Measurements from ENCODE around the gene PRSS36. TPM values are rescaled to one million over a fixed set of nuclear protein-coding genes. Genes with fewer than 3 reads are reported as not detected.

PRSS36 gene
- total RNA-seq, 1 experiment from 2014 or later = 0.23 TPM

DNA sequence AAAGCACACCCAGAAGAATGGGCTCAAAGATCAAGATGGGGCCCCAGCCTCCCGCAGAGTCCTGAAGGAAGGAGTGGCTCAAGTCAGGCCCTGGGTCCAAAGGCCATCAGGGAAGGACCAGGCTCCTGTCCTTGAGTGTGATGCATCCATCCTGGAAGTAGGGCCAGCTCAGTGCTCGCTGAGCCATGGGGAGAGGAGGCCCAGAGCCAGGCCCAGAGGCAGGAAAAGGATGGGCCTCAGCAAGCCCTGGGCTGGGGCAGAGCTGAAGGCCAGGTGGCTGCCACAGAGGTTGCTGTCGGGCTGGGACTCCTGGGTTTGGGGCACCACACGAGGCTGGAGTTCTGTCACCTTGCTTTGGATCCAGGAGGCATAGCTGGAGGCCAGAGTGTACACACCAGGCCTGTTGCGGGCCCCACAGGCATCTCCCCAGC is 18.0 kb downstream of the PRSS36 start:
- no peak for DNase-seq (ENCODE audit: low read depth, low spot score)
- H3K27ac ChIP-seq (ENCODE audit: low read length) = no peak overlapping the region

DNA sequence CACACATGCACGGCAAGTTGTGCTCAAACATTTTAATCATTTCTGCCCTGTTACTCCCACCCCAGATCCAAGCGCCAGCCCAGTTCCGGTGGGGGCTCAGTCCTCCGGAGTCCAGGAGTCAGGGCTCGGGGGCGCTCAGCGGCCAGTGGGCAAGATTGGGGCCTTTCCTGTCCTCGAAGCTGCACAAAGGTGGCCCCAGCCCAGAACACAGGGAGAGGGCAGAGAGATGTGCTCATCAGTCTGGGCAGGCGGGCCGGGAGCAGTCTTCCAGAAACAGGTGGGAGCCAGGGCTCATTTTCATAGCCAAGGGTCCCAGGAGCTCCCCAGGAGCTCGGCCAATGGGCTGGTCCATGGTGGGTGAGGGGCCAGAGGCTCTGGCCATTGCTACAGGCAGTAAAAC is 18.4 kb downstream of the PRSS36 start:
- Histone ChIP-seq H3K4me3 (ENCODE audit: low read depth in 2 of 2, low read length in 2 of 2) (no peak overlapping the region), H3K27ac (ENCODE audit: low read length) (no peak overlapping the region), H3K4me1 (ENCODE audit: control insufficient read depth, insufficient read depth, low read length) (no peaks in the 10 kb centered on the region), H3K27me3 (ENCODE audit: control insufficient read depth, insufficient read depth, low read length) (no peaks in the 10 kb centered on the region), H3K9me3 (ENCODE audit: control insufficient read depth, insufficient read depth, low read depth, low read length) (no peaks in the 10 kb centered on the region), H3K36me3 (ENCODE audit: control insufficient read depth, insufficient read depth, low read length) (no peaks in the 10 kb centered on the region)
- ATAC-seq (no peak), DNase-seq (ENCODE audit: low read depth, low spot score) (no peak)
- CTCF ChIA-PET = interaction anchor here (1.5 kb wide), 1 partner anchor 11 kb away, joined by 3 read pairs; no protein-coding TSS in a partner anchor
- POLR2A ChIA-PET = no interaction called here
- in situ Hi-C loops (cut with HindIII; ENCODE audit: low pct_unique_long_range_greater_than_20kb, low sequenced_read_pairs) (no loop called here), intact Hi-C loops (cut with micrococcal nuclease; ENCODE audit: unreplicated experiment) (no loop called here)
- TF ChIP-seq TCF7L2 (IDR thresholded peaks at IDR 0.05; ENCODE audit: low read depth, low read length) (no peak), POLR2AphosphoS5 (IDR thresholded peaks at IDR 0.05; ENCODE audit: low read depth, low read length) (no peak), SIN3A (IDR thresholded peaks at IDR 0.05; ENCODE audit: borderline replicate concordance, insufficient read depth, low read depth, low read length) (no peak)
- TF ChIP-seq, protein P1, sequence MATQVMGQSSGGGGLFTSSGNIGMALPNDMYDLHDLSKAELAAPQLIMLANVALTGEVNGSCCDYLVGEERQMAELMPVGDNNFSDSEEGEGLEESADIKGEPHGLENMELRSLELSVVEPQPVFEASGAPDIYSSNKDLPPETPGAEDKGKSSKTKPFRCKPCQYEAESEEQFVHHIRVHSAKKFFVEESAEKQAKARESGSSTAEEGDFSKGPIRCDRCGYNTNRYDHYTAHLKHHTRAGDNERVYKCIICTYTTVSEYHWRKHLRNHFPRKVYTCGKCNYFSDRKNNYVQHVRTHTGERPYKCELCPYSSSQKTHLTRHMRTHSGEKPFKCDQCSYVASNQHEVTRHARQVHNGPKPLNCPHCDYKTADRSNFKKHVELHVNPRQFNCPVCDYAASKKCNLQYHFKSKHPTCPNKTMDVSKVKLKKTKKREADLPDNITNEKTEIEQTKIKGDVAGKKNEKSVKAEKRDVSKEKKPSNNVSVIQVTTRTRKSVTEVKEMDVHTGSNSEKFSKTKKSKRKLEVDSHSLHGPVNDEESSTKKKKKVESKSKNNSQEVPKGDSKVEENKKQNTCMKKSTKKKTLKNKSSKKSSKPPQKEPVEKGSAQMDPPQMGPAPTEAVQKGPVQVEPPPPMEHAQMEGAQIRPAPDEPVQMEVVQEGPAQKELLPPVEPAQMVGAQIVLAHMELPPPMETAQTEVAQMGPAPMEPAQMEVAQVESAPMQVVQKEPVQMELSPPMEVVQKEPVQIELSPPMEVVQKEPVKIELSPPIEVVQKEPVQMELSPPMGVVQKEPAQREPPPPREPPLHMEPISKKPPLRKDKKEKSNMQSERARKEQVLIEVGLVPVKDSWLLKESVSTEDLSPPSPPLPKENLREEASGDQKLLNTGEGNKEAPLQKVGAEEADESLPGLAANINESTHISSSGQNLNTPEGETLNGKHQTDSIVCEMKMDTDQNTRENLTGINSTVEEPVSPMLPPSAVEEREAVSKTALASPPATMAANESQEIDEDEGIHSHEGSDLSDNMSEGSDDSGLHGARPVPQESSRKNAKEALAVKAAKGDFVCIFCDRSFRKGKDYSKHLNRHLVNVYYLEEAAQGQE (IDR thresholded peaks at IDR 0.05; ENCODE audit: insufficient read depth in 1 of 2, low read depth in 2 of 2, low read length in 1 of 2) = no peak
- TF ChIP-seq, protein P2, sequence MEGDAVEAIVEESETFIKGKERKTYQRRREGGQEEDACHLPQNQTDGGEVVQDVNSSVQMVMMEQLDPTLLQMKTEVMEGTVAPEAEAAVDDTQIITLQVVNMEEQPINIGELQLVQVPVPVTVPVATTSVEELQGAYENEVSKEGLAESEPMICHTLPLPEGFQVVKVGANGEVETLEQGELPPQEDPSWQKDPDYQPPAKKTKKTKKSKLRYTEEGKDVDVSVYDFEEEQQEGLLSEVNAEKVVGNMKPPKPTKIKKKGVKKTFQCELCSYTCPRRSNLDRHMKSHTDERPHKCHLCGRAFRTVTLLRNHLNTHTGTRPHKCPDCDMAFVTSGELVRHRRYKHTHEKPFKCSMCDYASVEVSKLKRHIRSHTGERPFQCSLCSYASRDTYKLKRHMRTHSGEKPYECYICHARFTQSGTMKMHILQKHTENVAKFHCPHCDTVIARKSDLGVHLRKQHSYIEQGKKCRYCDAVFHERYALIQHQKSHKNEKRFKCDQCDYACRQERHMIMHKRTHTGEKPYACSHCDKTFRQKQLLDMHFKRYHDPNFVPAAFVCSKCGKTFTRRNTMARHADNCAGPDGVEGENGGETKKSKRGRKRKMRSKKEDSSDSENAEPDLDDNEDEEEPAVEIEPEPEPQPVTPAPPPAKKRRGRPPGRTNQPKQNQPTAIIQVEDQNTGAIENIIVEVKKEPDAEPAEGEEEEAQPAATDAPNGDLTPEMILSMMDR (IDR thresholded peaks at IDR 0.05) = no peak
- no TSS peak for BruUV-seq (replicated peaks)

More for the DNA sequence above, 18.0 kb downstream of the PRSS36 start:
- ChIA-PET POLR2A (no interaction called here), CTCF (interaction anchor here (1.5 kb wide), 1 partner anchor 10 kb away, joined by 3 read pairs; no protein-coding TSS in a partner anchor)
- Histone ChIP-seq H3K27me3 (ENCODE audit: control insufficient read depth, insufficient read depth, low read length) (no peaks in the 10 kb centered on the region), H3K36me3 (ENCODE audit: control insufficient read depth, insufficient read depth, low read length) (no peaks in the 10 kb centered on the region), H3K4me3 (ENCODE audit: low read depth in 2 of 2, low read length in 2 of 2) (no peak overlapping the region), H3K4me1 (ENCODE audit: control insufficient read depth, insufficient read depth, low read length) (no peaks in the 10 kb centered on the region), H3K9me3 (ENCODE audit: control insufficient read depth, insufficient read depth, low read depth, low read length) (no peaks in the 10 kb centered on the region)
- intact Hi-C loops (cut with micrococcal nuclease; ENCODE audit: unreplicated experiment) = no loop called here
- TF ChIP-seq SIN3A (IDR thresholded peaks at IDR 0.05; ENCODE audit: borderline replicate concordance, insufficient read depth, low read depth, low read length) (no peak), TCF7L2 (IDR thresholded peaks at IDR 0.05; ENCODE audit: low read depth, low read length) (no peak), POLR2AphosphoS5 (IDR thresholded peaks at IDR 0.05; ENCODE audit: low read depth, low read length) (no peak)
- TF ChIP-seq, protein P1 (IDR thresholded peaks at IDR 0.05; ENCODE audit: insufficient read depth in 1 of 2, low read depth in 2 of 2, low read length in 1 of 2) = no peak
- TF ChIP-seq, protein P2 (IDR thresholded peaks at IDR 0.05) = no peak
- ATAC-seq = no peak
- in situ Hi-C loops (cut with HindIII; ENCODE audit: low pct_unique_long_range_greater_than_20kb, low sequenced_read_pairs) = no loop called here
- BruUV-seq (replicated peaks) = no TSS peak
